ENCODE measurements around the gene PARD3.

DNA sequence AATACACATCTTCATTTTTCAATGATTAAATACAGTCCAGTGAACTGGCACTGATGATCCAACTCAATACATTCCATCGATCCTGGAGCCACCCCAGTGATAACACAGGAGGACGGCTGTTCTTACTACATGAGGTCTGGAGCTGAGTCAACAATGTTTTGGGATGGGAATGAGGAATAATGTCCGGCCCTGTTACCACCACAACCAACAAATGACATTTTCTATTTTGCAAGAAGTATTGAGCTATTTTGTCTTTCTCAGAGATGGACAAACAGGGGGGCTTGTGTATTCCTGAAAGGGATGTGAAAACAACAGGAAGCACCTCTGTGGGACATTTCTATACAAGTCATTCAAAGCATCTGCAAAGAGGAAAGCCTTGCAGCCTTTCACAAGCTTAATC, 249.2 kb downstream of the PARD3 start:
- no peak for TF ChIP-seq CTCF (IDR thresholded peaks at IDR 0.05)
- TF ChIP-seq POLR2AphosphoS5 (IDR thresholded peaks at IDR 0.05) = no peak
- no peak for TF ChIP-seq POLR2A (IDR thresholded peaks at IDR 0.05)
